ENCODE measurements around the gene HMG20B.
A peak's percentile ranks its signal among the peaks of the same experiment; 100 is the strongest.

The HMG20B gene

DNA sequence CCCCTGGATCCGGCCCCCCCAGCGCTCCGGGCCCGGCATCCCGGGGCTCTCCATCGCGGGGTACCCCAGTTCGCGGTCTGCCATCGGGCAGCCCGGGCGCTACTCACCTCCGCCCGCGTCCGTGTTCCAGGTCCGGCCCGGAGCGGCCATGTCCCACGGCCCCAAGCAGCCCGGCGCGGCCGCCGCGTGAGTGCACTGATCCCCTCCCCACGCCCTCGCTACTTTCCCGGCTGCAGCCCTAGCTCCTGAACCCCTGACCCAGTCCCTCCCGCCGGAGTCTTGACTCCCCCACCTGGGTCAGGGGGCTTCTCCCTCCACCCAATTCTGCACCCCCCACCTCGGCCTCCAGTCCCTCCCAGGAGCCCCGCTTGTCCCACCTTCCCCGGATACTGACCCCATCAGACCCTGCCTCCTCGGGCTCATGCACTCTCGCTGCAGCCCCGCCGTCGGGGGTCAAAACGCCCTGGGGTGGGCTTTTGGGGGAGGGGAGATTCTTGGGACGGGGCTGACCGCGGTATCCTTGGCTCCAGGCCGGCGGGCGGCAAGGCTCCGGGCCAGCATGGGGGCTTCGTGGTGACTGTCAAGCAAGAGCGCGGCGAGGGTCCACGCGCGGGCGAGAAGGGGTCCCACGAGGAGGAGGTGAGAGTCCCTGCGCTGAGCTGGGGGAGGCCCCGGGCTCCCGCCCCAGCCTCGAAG is 566 bp downstream of the HMG20B start:
- H3K4me3 ChIP-seq (ENCODE audit: low read length), result peak overlapping the region; percentile 88
- TF ChIP-seq, protein P1, sequence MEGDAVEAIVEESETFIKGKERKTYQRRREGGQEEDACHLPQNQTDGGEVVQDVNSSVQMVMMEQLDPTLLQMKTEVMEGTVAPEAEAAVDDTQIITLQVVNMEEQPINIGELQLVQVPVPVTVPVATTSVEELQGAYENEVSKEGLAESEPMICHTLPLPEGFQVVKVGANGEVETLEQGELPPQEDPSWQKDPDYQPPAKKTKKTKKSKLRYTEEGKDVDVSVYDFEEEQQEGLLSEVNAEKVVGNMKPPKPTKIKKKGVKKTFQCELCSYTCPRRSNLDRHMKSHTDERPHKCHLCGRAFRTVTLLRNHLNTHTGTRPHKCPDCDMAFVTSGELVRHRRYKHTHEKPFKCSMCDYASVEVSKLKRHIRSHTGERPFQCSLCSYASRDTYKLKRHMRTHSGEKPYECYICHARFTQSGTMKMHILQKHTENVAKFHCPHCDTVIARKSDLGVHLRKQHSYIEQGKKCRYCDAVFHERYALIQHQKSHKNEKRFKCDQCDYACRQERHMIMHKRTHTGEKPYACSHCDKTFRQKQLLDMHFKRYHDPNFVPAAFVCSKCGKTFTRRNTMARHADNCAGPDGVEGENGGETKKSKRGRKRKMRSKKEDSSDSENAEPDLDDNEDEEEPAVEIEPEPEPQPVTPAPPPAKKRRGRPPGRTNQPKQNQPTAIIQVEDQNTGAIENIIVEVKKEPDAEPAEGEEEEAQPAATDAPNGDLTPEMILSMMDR (conservative IDR thresholded peaks at IDR 0.05; ENCODE audit: low read depth, low read length), result no peak
- DNase-seq (ENCODE audit: low read depth), result no peak

DNA sequence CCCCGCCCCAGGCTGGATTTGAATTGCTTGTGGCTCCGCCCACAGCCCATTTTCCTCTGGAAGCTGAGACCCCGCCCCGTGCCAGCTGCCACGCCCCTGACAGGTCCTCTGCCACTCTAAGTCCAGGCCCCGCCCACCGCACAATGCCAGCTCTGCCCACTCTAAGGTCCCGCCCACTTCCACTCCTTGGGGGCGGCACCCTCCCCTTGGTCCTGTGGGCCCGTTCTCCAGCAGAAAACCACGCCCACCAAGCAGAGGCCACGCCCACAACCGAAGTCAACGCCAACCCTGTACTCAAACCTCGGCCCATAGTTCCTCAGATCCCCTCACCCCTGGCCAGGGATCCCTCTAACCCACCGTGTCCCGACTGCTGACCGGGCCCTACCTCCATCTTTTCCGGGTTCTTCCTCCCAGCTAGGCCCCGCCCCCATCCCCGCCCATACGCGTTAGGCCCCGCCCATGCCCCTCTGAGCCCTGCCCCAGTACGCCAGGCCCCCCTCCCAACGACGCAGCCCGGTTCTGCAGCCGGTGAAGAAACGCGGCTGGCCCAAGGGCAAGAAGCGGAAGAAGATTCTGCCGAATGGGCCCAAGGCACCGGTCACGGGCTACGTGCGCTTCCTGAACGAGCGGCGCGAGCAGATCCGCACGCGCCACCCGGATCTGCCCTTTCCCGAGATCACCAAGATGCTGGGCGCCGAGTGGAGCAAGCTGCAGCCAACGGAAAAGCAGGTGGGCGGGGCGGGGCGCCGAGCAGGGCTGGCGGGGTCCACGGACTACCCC is 1.3 kb downstream of the HMG20B start:
- peak; percentile 78 for DNase-seq (ENCODE audit: low read depth)
- H3K4me3 ChIP-seq (ENCODE audit: low read length), result peak overlapping the region; percentile 88
- TF ChIP-seq, protein P1 (conservative IDR thresholded peaks at IDR 0.05; ENCODE audit: low read depth, low read length), result no peak

DNA sequence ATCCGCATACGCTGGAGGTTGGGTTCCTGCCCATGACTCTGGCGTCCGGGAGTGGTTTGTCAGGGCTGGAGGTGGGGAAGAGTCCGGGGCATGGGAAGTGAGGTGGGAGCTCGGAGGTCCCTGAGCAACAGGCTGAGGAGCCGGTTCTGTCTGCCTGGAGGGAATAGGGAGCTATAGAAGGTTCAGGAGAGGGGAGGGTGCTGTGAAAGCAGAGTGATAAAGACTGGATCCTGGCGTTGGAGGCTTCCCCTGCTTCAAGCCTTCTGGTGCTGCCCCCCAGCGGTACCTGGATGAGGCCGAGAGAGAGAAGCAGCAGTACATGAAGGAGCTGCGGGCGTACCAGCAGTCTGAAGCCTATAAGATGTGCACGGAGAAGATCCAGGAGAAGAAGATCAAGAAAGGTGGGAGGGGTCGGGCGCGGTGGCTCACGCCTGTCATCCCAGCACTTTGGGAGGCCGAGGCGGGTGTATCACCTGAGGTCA is 2.6 kb downstream of the HMG20B start:
- H3K4me3 ChIP-seq (ENCODE audit: low read length), result no peak overlapping the region
- TF ChIP-seq, protein P1 (conservative IDR thresholded peaks at IDR 0.05; ENCODE audit: low read depth, low read length), result peak; percentile 41
- no peak for DNase-seq (ENCODE audit: low read depth)

DNA sequence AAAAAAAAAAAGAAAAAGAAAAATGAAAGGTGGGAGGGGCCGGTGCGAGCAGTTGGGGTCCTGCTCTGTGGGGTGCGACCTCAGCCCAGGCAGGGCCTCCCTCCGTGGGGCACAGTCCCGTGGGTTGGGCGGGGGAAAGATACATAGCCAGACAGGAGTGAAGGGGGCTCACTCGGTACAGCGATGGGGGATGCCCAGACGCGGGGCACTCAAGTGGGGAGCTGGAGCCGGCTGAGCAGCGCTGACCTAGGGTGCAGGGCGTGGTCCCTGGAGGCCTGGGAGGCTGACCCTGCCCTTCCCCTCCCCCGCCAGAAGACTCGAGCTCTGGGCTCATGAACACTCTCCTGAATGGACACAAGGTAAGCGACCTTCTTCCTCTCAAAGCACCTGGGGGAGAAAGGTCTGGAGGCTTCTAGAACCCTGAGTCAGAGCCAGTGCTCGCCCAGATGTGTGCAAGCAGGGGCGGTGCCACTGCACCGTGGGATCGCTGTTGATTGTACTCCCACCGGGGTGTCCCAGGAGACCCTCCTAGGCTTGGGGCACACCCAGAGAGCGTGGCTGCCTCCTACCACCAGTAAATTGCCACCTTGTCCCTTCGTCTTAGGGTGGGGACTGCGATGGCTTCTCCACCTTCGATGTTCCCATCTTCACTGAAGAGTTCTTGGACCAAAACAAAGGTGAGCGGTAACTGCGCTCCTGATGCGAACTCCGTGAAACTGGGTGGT is 3.4 kb downstream of the HMG20B start:
- TF ChIP-seq, protein P1 (conservative IDR thresholded peaks at IDR 0.05; ENCODE audit: low read depth, low read length), result no peak
- no peak for DNase-seq (ENCODE audit: low read depth)

DNA sequence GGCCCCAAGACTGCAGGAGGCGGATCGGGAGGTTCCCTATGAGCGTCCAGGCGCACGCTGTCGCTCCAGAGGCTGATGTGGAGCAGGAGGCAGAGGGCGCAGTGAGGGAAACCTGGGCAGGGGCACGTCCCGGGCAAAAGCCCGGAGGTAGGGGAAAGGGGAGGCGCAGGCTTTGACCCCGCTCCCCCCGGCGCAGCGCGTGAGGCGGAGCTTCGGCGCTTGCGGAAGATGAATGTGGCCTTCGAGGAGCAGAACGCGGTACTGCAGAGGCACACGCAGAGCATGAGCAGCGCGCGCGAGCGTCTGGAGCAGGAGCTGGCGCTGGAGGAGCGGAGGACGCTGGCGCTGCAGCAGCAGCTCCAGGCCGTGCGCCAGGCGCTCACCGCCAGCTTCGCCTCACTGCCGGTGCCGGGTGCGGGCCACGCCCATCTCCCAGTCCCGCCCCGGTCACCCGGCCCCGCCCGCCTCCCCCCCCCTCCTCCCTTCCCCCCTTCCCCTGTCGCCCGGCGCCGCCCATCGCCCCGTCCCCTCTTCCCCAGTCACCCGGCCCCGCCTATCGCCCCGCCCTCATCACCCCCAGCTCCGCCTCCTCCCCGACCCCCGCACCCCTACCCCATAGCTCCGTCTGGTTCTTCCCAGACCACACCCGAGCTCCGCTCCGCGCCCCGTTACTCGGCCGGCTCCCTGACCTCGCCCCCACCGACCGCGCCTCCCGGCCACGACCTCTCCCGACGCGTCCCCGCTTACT is 4.1 kb downstream of the HMG20B start:
- H3K4me3 ChIP-seq (ENCODE audit: low read length), result peak overlapping the region; percentile 22
- peak; percentile 32 for DNase-seq (ENCODE audit: low read depth)

More for the DNA sequence above, 3.4 kb downstream of the HMG20B start:
- peak overlapping the region; percentile 22 for H3K4me3 ChIP-seq (ENCODE audit: low read length)

More for the DNA sequence above, 4.1 kb downstream of the HMG20B start:
- TF ChIP-seq, protein P1 (conservative IDR thresholded peaks at IDR 0.05; ENCODE audit: low read depth, low read length), result no peak
